ENCODE data around the gene ZNF740.
"Not testable (repeated sequence)": the region's sequence is repeated elsewhere in the genome, so short reads cannot be mapped to it uniquely, and the experiment has no call there.

Gene ZNF740

DNA sequence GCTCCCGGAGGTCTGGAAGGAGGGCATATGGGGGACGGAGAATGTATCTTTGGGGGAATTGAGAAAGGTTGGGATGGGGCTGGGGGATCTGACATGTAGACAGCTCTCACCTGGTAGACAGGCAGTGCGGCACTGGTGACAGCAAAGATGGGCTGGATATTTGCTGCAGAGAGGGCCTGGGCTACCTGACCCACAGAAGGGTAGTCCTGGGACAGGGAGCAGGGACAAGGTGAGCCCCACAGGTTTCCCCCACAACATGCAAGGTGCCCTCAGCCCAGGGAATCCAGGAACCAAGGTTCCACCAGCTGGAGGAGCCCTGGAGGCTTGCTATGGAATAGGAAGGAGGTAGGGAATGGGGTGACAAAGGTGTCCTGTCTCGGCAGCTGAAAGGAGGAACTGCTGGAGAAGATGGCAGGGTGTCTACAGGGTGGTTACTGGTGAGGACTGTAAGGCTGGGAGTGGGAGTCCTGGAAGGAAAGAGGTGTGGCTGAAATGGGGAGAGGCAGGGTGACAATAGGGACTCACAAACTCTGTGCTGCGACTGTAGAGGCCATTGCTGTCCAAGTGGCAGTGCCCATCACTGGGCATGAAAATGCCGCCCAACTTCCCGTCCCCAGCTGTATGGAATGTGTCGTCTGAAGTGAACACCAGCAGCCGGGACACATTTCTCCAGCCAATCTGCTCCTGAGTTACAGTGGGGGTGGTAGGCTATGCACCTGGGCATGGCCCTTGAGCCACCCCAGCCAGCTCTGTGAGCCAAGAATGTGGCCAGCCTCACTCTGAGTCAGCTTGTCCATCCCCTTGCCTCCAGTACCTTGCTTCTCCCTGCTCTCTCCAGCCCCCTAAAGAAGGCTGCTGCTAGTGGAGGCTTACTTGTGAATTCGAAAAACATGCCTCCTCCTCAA lies 15.2 kb downstream of the ZNF740 start:
- DNase-seq (ENCODE audit: low spot score): no peak

DNA sequence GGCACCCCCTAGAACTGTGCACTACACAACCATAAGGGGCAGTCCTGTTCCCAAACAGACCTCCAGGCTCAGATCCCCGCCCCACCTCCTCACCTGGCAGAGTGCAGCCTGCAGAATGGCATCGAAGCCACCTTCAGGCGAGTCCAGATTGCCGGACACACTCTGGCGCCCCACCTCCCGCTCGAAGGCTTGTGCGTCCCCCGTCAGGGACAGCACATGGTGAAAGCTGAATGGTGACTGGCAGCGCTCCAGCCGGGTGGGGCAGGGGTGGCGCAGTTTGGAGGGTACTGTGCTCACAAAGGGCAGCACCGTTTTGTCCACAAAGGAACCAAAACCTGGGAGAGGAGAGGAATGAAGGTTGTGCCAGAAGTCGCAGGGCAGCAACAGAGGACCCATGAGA lies 16.0 kb downstream of the ZNF740 start:
- no peak for DNase-seq (ENCODE audit: low spot score)

DNA sequence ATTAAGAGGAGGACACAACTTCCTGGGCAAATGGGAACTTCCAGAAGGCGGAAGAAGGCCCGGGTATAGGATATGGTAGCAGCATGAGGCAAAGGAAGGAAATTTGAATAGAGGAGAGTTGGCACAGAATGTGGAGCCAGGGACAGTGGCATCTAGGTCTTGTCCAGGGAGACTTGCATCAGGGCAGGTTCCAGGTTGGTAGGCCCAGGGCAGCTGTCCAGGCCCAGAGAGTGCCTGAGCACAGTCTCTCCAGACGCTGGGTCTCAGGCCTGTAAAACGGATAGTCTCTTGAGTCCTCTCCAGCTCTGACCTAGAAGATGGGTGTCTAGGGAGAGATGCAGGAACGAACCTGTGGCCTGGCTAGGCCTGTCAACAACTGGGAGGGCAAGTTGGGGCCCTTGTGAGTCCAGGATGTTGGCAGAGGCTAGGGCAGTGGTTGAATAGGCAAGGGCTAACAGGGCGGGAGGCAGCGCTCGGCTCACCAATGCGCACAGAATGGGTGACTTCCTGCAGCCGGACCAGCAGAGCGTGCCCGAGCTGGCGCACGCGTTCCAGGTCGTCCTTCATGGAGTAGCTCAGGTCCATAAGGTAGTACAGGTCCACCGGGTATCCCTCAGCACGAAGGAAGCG lies 16.6 kb downstream of the ZNF740 start:
- DNase-seq (ENCODE audit: low spot score): no peak

GRCh38 chr12:53198486-53199110 lies 18.1 kb downstream of the ZNF740 start:
- peak; percentile 59 for DNase-seq (ENCODE audit: low spot score)

- no peak for DNase-seq (ENCODE audit: low spot score)
Observed at GRCh38 chr12:53199700-53200099, 19.2 kb downstream of the ZNF740 start.

- DNase-seq (ENCODE audit: low spot score): no peak
Observed at GRCh38 chr12:53200107-53200457, 19.6 kb downstream of the ZNF740 start.

DNA sequence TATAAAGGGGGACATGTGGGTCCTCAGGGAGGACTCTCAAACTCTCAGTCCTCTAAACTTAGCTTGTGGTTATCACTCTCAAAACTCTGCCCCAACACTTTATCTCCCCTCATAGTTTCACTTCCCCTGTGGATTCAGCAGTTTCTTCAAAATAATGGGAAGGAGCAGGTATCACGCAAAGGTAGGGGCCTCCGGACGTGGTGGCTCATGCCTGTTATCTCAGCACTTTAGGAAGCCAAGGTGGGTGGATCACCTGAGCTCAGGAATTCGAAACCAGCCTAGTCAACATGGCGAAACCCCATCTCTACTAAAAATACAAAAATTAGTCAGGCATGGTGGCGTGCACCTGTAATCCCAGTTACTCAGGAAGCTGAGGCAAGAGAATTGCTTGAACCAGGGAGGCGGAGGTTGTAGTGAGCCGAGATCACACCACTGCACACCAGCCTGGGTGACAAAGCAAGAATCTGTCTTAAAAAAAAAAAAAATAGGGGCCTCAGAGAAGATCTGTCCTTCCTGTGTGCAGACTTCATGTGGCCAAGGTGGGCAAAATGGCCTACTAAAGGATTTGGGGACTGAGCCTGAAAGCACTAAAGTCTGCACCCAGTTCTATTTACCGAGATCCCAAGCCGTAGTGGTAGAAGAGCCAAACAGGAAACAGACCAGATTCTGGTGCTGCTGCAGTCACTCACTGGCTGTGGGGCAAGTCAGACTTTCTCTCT lies 20.1 kb downstream of the ZNF740 start:
- peak; percentile 42 for DNase-seq (ENCODE audit: low spot score)

DNA sequence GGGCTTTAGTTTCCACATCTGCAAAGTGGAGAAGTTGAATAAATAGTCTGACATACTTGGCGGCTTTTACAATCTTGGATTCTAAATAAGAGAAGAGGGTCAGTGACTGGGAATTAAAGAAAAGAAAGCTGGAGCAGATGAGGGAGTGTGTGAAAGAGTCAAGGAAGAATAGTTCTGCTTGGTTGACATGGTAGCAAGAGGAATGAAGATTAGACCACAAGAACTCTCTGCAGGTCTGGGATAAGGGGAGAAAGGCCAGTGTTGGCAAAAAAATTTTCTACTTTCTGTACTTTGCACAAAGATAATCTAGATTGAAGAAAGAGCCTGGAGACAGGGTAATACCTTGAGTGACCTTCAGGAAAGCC lies 20.6 kb downstream of the ZNF740 start:
- DNase-seq (ENCODE audit: low spot score): no peak

DNA sequence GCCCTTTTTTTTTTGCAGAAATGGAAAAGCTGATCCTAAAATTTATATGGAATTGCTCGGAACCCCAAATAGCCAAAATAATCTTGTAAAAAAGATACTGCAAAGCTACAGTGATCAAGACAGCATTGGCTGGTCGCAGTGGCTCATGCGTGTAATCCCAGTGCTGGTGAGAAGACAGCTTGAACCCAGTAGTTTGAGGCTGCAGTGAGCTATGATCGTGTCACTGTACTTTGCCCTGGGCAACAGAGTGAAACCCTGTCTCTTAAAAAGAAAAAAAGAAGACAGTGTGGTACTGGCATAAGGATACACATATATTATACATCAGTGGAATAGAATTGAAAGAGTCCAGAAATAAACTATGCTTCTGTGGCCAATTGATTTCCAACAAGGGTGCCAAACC lies 21.1 kb downstream of the ZNF740 start:
- DNase-seq (ENCODE audit: low spot score): no peak

DNA sequence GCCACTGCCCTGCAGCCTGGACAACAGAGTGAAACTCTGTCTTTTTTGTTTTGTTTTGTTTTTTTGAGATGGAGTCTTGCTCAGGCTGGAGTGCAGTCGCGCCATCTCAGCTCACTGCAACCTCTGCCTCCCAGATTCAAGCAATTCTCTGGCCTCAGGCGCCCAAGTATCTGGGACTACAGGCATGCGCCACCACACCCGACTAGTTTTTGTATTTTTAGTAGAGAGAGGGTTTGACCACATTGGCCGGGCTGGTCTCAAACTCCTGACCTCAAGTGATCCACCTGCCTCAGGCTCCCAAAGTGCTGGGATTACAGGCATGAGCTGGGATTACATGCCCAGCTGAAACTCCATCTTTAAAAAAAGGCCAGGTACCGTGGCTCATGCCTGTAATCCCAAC lies 21.8 kb downstream of the ZNF740 start:
- not testable (repeated sequence) for DNase-seq (ENCODE audit: low spot score)

- no peak for DNase-seq (ENCODE audit: low spot score)
Observed at GRCh38 chr12:53204351-53204750, 23.8 kb downstream of the ZNF740 start.

- peak; percentile 55 for DNase-seq (ENCODE audit: low spot score)
Observed at GRCh38 chr12:53205747-53206419, 25.4 kb downstream of the ZNF740 start.

DNA sequence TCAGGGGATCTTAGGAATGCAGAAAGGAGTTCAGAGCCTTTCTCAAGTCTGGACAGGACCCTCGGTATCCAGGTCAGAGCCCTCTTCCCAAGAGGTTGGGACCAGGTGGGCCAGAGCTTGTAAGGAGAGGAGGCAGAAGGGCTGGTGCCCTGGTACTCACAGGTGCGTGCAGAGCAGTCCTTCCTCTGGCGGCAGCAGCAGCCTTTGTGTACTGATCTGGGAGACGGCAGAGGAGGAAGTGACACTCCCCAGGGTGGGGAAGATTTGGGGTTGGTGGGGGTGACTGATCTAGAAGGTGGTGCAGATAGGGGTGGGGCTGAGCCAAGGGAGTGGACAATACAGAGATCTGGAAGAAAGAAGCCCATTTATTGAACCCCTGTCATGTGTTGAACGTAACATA lies 26.5 kb downstream of the ZNF740 start, which contains the start of gene ITGB7:
ITGB7 (minus strand) TSS at position 210 of the 400 bp plus-strand sequence. CDS start 6,808 bp downstream, outside the sequence.
- DNase-seq (ENCODE audit: low spot score): peak; percentile 80

- no peak for DNase-seq (ENCODE audit: low spot score)
Observed at GRCh38 chr12:53208435-53208834, 27.9 kb downstream of the ZNF740 start.

DNA sequence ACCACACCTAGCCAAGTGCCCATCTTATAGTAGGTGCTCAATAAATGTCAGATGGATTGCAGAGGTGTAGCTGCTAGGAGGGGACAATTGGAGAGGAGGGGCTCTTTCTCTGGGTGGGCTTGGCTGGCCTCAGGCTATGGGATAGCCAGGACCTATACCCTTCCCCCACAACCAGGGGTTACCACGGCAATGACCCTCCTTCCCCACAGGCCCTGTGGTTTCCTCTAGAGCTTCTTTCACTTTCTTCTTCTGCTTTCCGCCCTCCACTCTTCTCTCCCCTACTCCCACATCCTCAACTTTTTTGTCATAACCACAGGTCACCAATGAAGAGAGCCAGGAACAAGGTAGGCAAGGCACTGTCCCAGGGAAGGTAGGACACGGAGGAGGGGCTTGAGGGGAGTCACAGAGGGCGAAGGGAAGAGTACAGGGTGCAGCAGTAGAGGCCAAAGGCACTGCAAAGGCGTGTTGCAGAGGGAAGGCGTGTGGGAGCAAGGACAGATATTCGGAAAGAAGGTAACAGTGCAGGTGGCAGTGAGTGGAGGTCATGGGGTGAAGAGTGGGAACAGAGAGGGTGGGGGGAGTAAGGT lies 28.4 kb downstream of the ZNF740 start:
- peak; percentile 48 for DNase-seq (ENCODE audit: low spot score)

DNA sequence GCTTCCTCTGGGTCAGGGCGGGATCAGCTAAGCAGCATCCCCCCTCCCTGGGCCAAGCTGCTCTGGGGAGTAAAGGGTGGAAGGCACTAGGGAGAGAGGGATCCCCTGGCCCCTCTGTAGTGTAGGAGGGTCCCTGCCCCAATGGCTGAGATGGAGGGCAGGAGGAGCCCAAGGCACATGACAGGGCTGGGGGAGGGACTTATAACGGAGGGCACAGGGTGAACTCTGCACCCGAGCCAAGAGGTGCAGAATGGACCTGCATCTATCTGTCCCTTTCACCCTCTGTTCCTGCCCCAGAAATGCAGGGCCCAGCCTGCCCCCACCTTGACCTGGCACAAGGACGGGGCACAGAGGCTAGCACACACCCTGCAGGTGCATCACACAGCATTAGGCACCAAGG lies 30.3 kb downstream of the ZNF740 start:
- DNase-seq (ENCODE audit: low spot score): no peak

DNA sequence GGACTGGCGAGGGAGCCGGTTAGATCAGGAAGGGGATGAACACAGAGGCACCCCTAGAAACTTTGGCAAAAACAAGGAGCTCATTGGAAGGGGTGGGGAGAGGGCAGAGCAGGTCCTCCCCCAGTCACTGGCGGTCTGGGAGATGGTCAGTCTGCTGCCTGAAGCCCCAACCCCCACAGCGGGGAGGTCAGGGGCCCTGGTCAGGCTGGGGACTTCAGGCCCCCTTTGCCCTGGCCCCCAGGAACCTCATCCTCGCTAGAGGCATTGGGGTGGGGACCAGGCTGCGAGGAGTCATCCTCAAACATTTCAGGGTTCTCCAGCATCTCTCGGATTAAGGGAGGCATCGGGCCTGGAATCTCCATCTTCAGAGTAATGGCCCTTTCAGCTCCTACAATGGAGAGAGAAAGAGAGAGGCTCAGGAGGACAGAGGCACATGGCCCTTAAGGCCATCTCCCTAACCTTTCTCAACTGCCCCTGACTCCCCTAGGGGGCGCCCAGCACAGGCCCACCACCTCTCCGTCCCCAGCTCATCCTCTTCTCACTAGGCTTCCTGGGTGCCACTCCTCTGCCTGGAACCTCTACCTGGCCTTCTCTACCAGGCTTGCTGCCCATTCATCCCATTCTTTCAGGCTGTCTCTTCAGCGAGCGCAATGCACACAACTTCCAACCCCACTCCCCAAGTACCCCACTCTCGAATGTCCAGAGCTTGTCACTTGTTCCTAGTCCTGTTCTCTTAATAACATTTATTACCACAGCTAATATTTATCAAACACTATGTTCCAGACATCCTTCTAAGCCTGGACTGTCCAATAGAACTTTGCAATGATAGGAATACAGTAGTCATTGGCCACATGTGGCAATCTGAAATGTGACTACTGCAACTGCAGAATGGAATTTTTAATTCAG lies 31.2 kb downstream of the ZNF740 start:
- no peak for DNase-seq (ENCODE audit: low spot score)

DNA sequence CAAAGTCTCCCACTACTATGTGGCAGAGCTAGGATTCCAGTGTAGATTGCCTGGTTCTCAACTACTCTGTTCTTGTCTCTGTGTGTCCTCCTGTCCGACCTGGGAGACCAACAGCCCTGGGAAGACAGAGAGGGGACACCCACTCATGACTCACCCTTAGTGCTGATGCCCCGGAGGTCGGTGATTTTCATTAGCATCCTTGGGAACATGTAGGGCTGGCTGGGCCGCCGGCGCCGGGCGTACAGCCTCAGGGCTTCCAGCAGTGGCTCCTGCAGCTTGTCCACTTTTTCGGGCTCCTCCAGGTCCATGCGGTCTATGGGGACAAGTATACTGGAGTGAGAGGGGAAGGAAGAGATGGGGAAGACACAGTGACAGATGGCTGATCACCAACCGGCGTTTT lies 32.4 kb downstream of the ZNF740 start:
- DNase-seq (ENCODE audit: low spot score): no peak

DNA sequence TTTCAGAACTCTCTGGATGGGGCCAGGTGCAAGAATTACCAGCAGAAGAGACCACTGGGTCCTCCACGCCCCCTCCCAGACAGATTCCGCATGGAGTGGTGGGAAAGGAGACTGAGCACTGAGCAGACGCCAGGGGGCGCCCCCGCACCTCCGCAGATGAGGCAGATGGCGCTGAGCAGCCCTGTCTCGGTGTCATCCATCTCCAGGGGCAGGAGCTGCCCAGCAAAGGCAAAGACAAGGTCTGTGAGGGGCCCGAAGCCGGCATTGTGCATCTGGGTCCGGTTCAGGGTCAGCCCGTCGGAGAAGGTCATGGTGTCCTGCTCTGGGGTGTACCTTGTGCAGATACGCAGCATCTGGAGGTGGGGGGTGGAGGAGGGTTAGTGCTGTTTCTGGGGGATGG lies 32.8 kb downstream of the ZNF740 start:
- DNase-seq (ENCODE audit: low spot score): peak; percentile 79

- no peak for DNase-seq (ENCODE audit: low spot score)
Observed at GRCh38 chr12:53214221-53214620, 33.7 kb downstream of the ZNF740 start.
